Stromal cell of bone marrow (primary cell): ENCODE data around the gene MMP28.
A peak's percentile ranks its signal among the peaks of the same experiment; 100 is the strongest.

Experiments
- DNase-seq: peaks from one replicate; pipeline ENCODE4 v3.0.0-alpha.2; 2012; ENCODE audit warnings: low read depth

Gene MMP28

DNA sequence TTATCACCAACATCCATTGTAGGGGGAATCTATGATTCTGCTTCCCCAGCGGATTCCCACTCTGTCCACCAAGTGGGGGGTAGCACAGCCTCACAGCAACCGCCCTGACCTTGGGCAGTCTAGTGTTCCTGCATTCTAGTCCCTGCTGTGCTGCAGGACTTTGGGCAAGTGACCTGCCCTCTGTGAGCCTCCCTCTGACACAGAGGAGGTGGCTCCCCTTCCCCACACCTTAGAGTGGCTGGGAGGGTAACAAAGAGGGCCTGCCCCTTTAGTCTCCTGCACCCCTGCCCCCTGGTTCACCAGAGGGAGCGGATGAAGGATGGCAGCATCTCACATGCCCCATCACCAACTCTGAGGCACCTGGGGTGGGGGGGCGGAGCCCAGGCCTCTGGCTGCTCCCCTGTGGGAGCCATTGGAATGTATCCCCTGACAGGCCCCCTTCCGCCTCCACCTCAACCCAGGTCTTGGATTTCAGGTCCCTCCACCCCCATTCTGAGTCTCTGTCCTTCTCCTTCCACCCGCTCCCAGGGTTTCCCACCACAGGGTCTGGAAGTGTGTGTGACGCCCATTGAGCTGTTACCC, 52.5 kb downstream of the MMP28 start:
- DNase-seq = no peak

DNA sequence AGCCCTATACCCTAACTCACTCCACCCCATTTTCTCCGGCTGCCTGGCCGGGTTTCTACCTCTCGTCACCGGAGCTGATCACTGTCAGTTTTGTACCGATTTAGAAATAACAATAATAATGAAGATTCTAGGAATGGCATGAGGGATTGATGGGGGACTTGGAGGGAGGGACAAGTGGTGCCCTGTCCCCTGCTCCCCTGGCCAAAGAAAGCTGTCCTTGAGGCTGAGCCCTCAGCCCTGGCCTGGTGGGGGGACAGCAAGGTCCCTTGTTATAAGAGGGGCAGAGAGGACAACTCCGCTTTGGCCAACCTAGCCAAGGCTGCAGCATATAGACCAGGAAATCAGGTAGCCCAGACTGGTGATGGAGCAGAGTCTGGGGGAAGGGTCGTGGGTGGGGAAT, 52.9 kb downstream of the MMP28 start:
- DNase-seq = no peak

DNA sequence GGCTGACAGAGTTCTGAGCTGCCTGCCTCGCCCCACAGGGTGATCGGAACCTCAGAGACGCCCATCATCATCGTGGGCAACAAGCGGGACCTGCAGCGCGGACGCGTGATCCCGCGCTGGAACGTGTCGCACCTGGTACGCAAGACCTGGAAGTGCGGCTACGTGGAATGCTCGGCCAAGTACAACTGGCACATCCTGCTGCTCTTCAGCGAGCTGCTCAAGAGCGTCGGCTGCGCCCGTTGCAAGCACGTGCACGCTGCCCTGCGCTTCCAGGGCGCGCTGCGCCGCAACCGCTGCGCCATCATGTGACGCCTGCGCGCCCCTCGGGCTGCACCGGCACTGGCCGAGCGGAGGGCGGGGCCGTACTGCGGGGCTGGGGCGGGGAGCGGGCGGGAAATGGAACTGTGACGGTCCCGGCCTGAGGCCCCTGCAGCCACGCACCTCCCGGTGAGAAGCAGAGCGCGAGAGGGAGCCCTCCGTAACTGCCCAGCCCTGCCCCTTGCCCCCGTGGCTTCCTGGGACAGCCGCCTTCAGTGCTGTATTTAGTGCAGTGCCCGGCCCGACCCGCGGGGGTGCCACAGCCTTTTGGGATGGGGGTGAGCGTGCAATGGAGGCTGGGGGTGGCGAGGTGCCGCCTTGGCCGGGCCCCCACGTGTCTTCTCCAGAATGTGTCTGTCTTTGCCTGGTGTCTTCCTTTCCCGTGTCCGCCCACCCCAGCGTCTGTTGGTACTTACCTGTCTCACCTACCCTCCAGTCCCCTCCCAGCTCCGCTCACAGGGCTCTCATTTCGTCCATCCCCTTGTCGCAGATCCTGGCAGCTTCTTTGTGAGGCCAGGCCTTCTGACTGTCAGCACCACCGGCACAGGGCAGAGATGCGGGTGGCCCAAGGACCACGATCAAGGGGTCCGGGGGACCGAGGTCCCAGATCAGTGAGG, 54.2 kb downstream of the MMP28 start:
- DNase-seq = no peak

DNA sequence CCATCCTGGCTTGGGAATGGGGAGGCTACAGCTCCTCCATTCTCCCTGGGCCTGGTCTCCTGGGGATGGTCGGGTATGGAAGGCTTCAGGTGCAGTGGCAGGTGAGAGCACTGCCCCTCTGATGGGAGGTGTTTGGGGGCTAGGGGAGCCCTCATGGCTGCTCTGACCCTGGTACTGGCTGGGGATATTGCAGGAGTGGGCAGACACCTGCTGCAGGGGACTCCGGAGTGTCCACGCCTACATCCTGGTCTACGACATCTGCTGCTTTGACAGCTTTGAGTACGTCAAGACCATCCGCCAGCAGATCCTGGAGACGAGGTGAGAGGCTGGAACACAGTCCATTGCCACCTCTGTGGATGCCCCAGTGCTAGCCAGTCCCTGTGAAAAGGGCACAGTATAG, 55.2 kb downstream of the MMP28 start:
- no peak for DNase-seq

DNA sequence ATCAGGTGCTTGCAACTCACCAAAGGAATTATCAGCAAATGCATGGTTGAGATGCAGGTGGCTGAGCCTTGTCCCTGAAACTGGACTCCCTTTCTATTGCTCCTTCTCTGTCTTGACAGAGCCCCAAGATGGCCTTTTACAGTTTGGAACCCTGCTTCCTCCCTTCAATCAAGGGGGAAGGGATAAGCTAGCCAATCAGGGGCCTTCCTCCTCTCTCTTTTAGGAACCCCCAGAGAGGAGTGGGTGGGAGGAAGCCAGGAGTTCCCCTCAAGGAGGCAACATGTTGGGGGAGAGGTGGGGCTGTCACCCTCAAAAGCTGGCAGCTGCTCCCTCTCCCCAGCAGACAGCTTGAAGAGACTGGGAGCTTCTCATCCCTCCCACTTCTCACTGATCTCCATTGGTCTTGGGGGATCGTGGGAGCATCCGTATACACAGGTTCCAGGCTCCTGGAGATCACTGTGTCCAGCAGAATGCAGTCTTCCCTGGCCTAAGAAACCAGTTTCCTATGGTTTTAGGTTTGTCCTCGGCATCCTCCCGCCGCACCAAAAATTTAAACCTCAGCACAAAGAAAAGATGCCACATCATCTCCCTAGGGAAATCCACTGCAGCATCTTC, 56.8 kb downstream of the MMP28 start:
- DNase-seq = no peak

DNA sequence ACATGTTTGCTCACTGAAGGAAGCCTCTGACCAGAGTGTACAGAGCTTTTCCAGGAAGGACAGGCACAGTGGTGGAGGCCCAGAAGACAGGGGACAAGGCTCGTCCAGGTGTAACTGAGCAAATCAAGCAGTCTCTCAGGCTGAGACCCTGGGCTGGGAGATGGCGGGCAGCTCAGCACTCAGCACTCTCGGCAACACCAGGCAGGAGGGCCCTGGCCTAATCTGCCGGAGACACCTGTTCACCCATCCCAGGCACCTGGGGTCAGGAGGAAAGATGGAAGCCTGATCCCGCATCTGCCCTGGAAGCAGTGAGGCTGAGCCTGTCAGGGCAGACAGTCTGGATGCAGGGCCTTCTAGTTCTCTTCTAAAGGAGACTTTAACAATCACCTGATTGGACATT, 59.2 kb downstream of the MMP28 start:
- DNase-seq = no peak

DNA sequence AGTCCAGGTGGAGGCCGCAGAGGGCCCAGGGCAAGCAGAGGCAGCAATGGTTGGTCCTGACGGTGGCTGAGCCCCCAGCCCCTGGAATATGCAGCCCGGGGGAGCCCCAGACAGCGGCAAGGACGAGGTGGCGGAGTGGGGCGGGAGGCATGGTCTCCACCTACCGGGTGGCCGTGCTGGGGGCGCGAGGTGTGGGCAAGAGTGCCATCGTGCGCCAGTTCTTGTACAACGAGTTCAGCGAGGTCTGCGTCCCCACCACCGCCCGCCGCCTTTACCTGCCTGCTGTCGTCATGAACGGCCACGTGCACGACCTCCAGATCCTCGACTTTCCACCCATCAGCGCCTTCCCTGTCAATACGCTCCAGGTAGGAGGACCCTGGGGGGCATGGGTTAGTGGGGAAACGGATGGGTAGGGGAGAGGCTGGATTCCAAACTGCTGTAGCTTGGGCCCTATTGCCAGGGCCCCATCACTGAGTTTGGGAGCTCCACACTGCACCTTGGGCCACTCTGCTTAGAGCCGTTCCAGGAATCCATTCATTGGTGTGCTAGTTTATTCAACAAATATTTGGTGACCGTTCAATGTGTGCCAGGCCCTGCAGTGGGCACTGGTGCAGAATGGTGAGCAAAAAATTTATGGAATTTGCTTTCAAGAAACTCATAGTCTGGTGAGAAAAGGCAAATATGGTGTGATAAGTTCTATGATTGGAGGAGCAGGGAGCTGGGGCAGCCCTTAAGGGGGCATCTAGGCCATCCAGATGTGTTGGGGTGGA, 60.2 kb downstream of the MMP28 start:
- DNase-seq = no peak

DNA sequence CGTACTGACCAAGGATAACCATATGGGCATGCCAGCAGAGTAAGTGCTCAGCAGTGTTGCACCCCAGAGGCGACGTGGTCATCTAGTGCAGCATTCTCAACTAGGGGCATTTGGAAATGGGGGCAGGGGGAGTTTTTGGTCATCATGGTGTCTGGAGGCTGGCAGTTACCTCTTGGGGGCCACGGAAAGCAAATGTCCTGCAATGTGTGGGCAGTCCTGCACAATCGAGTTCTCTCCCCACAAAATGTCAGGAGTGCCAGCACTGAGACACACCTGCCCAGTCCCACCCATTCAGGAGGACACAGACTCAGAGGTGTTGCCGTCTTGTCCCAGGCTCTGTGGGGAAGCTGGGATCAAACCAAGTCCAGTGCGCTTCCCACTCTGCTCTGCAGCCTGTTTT, 61.0 kb downstream of the MMP28 start:
- no peak for DNase-seq

DNA sequence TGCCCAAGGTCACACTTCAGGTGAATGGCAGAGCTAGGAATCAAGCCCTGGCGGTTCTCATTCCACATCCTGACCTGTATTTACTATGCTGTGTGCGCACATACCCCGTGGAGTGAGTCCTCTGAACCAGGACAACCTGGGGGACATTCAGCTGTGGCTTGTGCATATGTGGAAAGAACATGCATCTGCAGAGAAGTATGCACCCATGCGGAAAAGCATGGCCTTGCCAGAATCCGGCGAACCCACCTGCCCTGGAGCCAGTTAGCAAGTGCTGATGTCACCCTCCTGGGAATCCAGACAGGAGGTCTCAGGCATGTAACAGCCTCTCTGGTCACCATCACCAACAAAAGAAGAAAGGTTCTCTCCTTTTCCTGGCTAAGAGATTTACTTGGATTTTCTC, 62.1 kb downstream of the MMP28 start:
- DNase-seq = no peak

DNA sequence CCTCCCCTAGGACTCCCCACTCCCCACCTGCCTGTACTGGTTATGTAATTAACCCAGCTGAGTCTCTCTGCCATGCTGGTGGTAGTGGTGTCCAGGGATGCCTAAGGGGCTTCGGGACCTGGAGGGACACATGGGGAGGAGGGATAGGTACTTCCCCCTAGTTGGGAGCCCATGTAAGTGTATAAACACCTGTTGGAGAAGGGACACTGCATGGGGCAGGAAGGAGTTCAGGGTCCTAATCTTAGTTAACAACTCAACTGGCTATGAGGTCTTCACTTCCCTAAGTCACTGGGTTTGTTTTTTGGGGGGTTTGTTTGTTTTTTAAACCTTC, 62.7 kb downstream of the MMP28 start:
- DNase-seq = no peak

DNA sequence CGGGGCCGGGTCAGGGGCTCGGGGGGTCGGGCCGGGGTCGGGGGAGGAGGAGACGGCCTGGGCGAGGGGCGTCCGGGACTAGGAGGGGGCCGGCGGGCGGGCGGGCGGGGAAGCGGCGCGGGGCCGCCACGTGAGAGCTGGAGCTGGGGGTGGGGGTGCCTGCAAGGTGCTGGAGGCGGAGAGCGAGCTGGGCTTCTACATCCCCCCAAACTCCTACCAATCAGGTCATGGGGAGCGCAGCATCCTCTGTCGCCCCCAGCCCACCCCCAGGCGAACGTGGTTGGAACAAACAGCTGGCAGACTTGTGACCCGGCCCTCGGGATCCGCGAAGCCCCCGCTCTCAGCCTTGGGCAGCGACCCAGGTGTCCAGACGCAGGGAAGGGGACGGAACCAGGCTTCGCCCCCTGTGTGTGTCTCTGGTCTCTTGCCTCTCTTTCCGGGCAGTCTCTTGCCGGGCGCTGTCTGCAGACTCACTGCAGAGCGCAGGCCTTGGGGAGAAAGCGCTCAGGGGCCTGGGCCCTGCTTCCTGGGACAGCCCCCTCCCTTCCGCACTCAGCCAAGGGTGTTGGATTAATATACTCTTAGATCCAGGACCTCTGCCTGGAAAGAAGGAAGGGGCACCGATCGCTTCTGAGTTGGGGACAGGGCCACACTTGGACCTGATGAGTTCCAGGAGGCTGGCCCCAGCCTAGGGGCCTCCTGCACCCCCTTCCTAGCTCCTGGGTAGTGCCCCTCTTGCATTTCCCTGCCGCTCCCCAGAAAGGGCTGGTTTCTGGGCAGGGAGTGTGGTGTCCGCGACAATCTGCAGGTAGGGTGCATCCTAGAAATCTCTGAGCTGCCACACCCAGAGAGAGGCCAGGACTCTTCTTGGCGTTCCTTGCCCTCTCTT, 63.3 kb downstream of the MMP28 start:
- DNase-seq = no peak

DNA sequence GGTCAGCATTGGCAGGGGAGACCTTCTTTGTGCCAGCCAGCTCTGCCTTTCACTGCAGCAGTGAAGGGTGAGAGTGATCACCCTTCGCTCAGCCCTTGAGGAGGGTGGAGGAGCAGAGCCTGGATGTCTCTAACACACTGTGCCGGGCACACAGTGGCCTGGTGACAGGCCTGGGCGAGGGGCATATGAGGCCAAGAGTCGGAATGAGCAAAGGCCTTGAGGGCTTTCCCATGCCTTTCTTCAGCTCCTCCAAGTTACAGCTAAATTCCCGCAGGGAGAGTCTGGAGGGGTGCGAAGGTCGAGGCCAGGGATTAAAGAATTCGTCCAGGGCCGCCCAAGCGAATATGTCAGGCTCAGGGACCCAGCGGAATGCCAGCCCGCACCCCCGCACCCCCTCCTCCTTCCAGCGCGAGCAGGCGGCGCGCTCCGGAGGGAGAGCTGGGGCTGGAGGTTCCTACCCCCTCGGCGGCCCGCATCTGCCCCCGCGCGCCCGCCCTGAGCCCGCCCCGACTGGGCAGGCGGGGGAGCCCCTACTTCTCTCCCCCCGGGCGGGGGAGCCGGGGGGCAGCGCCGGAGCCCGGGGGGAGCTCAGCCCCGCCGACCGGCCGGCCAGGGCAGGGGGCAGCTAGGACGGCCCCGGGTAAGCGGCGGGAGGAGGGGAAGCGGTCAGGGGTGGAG, 64.1 kb downstream of the MMP28 start, which contains the start of gene RASL10B:
TSS of gene RASL10B (plus strand) at position 401 of the 678 bp plus-strand sequence. CDS start 3,546 bp downstream, outside the sequence.
- DNase-seq = no peak

DNA sequence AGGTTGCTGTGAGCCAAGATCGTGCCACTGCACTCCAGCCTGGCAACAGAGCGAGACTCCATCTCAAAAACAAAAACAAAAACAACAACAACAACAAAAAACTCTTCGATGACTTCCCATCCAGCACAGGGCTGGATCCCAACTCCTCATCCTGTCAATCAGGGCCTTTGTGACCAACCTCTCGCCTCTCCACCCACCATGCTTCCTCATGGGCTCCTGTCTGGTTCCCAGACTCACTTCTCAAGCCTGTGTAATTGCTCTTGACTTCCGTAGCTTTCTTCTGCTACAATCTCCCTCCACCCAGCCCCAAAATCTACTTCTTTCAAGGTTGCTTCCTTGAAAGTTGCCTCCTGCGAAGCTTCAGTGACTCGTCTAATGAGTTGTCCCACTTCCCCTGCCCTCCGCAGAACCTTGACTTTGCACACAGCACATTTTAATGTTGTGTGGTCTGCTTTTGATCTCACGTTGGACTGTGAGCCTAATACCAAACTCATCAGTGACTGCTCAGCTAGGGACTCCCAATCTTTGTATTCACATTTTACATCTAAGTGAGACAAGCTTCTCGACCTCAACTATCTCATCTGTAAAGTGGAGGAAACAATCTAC, 64.9 kb downstream of the MMP28 start:
- no peak for DNase-seq

DNA sequence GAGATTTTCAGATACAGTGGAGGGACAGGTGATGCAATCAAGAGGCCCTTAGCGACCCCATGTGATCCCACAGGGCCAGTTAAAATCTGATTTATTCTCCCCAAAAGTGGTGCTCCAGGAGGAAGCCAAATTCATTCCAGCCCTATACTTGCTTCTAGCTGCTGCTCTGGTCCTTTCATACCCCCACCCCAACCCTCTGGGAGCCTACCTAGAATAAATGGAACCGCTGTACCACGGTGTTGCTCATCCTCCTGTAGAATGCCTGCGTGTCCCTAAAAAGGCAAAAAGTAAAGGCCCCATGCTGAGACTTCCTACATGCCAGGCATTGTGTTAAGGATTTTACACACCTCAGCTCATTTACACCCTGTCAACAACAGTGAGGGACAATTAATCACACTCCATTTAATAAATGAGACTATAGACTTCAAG, 66.0 kb downstream of the MMP28 start:
- DNase-seq = no peak

DNA sequence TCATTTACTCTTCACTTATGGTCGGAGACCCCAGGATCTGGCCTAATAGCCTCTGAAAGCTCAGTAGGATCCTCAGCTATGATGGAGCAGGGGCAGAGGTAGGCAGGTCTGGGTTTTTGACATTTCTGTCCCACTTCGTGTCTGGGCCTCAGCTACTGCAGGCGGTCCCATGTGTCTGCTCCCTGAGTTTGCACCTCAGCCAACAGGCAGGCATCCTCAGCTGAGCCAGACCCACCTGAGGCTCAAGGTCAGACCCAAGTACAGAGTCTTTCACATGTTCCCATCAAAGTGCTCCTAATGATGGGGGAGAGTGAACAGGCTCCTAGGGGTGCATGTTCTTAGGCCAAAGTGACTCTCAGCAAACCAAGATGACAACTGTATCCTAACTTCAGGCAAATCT, 66.9 kb downstream of the MMP28 start:
- DNase-seq = no peak

DNA sequence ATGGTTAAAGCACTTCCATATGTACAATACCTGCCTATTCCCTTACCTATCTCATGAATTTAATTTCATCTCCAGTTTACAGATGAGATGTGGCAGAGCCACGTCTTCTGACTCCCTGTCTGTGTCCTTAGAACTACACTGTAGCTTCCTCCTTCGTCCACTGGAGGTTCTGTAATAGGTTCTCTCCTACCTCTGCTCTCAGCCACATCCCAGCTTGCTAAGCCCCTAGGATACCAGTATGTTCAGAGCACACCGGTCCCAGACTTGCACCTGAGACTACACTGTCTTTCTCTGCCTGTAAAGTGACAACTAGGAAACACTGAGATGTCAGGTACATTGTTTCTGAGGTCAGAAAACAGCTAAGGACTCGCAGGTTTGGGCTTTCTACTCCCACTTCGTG, 67.8 kb downstream of the MMP28 start:
- no peak for DNase-seq

DNA sequence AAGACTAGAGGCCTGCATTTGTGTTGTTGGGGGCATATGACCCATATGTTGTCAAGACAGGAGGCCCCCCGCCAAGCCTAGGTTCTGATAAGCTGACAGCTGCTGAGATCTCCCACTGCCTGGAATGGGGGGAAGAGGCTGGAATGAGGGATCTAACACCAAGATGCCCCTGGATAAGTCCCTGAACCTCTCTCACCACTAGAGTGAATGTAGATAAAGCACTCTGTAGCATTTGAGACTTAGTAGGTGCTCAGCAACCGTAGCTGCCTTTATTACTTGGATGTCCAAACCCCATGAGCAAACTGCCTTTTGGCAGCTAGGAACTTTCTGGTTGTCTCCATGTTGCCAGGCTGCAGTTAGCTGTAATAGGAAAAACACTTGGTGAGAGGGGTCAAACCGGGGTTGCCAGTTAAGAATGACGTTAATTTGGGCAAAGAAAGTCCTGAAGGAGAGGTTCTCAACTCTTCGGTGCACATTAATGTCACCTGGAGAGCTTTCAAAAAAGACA, 68.4 kb downstream of the MMP28 start:
- DNase-seq = no peak

DNA sequence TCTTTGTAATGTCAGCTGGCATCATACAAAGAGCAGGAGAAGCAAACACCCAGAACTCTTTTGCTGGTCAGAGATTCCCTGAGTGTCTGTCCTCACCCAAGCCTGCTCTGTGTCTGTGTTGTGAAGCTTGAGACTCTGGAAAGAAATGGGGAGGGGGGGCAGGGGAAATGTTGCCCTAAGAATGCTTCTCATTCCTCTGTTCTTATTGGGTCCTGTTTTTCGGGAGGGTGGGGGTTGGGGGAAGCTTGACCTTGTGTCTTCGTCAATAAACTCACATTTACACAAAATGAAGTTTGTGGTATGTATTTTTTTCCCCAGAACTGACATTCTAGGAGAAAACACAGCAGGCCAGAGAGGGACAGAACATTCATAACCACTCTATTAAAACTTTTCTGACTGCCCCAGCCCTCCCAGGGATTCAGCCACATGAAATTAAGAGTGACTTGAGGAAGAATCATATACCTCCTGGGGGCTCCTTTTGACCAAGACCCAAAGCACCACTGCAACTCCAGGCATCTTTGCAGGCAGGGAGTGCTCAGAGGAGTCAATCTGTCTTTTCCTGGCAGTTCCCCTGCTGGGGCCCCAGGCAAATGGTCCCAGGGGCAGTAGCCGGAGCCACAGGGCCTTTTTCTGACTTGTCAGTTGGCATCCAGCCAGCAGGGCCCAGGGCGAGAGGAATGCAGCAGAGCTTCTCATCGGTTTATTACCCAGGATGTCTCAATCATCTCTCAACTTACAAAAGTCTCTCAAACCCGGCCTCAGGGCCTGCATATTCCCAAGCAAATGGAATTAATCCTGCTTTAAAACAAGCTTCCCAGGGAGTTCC, 69.1 kb downstream of the MMP28 start:
- peak; percentile 76 for DNase-seq

DNA sequence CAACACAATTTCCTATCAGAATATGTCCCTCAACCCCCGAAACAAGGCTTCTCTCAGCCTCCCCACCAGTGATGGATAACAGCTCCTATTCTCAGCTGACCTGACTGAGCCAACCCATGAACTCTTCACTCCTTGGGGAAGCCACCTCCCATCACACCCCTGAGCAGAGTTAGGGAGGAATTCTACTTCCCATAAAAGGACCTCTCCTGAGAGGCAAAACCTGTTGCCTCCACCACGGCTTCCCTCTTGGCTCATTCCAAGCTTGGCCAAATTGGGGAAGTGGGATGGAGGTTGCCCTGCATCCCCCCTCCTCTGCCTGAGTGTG, 69.7 kb downstream of the MMP28 start:
- DNase-seq = no peak
